LNCaP clone FGC (cell line): Measurements from ENCODE around the gene NPW.
"Not testable (repeated sequence)": the region's sequence is repeated elsewhere in the genome, so short reads cannot be mapped to it uniquely, and the experiment has no call there.

Experiments used
- DNase-seq: peaks from one replicate; pipeline ENCODE4 v3.0.0-alpha.2; 2011; ENCODE audit warnings: low read depth
- H3K4me3 ChIP-seq: 2 replicates; pipeline ENCODE4 v1.5.1; 2011; ENCODE audit warnings: mild to moderate bottlenecking, low read depth, low read length, control low read depth
- TF ChIP-seq, protein P1 (sequence below): IDR thresholded peaks from 2 replicates; pipeline ENCODE4 v1.5.1; 2012; ENCODE audit warnings: mild to moderate bottlenecking; ENCODE audit not compliant: control insufficient read depth, insufficient read depth; ENCODE audit errors: extremely low read depth

NPW gene

DNA sequence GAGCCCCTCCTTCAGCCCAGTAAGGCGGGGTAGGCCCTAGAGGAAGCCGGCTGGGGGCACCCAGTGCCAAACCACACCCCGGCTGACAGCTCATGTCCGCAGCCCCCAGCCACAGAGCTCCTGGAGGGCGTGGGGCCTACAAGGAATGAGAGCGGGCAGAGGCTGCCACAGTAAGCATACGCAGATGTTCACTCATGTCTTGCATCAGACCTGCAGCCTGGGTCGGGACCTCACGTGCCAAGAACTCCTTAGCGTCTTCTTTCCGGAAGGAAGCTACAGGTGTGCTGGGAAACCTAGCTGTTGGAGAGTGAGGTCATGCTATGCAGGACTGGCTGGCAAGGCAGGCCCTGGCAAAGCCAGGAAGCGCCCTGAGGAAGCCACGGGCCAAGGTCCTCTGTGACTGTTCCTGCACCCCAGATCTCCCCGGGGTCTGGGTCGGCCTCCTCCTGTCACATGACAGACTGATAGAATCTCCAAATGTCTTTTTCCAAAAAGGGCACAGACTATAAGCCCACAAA, 11.5 kb upstream of the NPW start:
- TF ChIP-seq, protein P1, sequence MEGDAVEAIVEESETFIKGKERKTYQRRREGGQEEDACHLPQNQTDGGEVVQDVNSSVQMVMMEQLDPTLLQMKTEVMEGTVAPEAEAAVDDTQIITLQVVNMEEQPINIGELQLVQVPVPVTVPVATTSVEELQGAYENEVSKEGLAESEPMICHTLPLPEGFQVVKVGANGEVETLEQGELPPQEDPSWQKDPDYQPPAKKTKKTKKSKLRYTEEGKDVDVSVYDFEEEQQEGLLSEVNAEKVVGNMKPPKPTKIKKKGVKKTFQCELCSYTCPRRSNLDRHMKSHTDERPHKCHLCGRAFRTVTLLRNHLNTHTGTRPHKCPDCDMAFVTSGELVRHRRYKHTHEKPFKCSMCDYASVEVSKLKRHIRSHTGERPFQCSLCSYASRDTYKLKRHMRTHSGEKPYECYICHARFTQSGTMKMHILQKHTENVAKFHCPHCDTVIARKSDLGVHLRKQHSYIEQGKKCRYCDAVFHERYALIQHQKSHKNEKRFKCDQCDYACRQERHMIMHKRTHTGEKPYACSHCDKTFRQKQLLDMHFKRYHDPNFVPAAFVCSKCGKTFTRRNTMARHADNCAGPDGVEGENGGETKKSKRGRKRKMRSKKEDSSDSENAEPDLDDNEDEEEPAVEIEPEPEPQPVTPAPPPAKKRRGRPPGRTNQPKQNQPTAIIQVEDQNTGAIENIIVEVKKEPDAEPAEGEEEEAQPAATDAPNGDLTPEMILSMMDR: no peak
- H3K4me3 ChIP-seq: peak overlapping the region; percentile 80
- DNase-seq: peak; percentile 94

- DNase-seq: no peak
- peak overlapping the region; percentile 80 for H3K4me3 ChIP-seq
- TF ChIP-seq, protein P1: no peak
These were observed 10.9 kb upstream of the NPW start for GRCh38 chr16:2008631-2009163.

GRCh38 chr16:2009164-2009711, 10.3 kb upstream of the NPW start:
- TF ChIP-seq, protein P1: no peak
- no peak for DNase-seq
- H3K4me3 ChIP-seq: peak overlapping the region; percentile 80

DNA sequence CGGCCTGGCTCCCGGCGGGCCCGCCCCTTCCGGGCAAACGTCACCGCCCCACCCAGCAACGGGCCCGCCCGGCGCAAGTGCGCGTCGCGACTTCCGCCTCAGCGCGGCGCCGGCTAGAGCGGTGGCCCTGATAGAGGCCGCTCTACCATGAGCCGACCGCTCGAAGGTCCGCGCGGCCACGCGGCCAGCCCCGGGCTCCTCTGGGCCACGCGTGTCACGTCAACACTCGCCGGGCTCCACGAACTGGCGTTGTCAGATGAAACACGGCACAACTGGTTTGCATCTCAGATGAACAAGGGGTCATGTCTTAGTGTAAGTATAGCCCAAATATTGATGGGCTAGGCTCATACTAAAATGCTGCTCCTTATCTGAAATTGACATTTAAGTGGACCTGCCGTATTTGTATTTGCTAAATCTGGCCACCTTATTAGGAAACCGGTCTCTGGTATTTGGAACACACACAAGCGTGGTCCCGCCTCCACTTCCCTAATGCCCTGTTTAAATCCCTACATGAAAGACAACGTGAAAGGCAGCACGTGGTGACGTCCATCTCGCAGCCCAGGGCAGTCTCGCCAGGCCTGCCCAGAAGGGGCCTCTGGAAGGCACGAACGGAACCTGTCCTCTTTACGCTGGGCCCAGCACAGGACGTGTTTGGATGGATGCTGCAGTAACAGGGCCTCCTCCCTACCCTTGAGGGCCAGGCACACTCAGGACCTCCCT, 9.6 kb upstream of the NPW start, which contains the start of gene ZNF598:
Gene ZNF598, minus strand, starts transcription at position 31 of the 720 bp plus-strand sequence.
- TF ChIP-seq, protein P1: no peak
- no peak for DNase-seq
- peak within 1 kb of the TSS; percentile 90 for H3K4me3 ChIP-seq

DNA sequence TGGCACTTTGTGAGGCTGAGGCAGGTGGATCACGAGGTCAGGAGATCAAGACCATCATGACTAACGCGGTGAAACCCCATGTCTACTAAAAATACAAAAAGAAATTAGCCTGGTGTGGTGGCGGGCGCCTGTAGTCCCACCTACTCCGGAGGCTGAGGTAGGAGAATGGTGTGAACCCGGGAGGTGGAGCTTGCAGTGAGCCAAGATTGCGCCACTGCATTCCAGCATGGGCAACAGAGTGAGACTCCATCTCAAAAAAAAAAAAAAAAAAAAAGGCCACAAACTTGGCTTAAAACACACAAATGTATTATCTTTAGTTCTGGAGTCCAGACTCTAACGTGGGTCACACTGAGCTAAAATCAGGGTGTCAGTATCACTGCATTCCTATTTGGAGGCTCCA, 7.9 kb upstream of the NPW start:
- not testable (repeated sequence) for DNase-seq, H3K4me3 ChIP-seq

DNA sequence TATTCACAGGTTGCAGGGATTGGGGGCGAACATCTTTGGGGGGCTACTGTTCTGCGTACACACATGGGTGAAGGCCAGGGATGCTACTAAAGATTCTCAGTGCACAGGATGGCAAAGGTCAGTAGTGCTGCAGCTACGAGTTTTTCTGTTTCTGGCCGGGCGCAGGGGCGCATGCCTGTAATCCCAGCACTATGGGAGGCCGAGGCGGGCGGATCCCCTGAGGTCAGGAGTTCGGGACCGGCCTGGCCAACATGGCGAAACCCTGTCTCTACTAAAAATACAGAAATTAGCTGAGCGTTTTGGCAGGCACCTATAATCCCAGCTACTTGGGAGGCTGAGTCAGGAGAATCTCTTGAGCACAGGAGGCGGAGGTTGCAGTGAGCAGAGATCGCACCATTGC, 6.1 kb upstream of the NPW start:
- TF ChIP-seq, protein P1: no peak
- DNase-seq: no peak
- H3K4me3 ChIP-seq: no peak overlapping the region

DNA sequence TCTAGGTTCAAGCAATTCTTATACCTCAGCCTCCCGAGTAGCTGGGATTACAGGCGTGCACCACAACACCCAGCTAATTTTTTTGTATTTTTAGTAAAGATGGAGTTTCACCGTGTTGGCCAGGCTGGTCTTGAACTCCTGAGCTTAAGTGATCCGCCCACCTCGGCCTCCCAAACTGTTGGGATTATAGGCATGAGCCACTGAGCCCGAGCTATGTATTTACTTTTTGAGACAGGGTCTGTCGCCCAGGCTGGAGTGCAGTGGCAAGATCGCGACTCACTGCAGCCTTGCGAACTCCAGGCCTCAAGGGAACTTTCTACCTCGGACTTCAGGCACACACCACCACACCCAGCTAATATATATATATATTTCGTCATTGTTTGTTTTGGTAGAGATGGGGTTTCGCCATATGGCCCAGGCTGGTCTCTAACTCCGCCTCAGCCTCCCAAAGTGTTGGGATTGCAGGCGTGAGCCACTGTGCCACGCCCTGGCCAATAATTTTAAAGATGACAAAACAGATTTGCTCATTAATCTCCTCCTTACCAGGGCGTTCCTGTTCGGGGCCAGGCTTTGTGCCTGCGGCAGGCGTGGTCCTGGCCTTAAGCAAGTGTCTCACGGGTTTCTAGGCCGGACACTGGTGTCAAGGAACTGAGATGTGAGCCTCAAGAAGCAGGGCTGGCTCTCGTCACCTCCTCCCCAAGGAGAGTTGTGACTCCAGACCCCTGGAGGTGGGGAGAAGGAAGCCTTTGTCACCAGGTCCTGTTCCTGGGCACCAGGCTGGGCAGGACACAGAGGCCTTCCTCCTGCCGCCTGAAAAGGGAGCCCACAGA, 4.3 kb upstream of the NPW start:
- TF ChIP-seq, protein P1: no peak
- H3K4me3 ChIP-seq: no peak overlapping the region
- DNase-seq: peak; percentile 96
